ENCODE data around the gene PSMA5. TPM values are rescaled to one million over a fixed set of nuclear protein-coding genes. Genes with fewer than 3 reads are reported as not detected.
"Not testable (repeated sequence)": the region's sequence is repeated elsewhere in the genome, so short reads cannot be mapped to it uniquely, and the experiment has no call there.

The PSMA5 gene
- total RNA-seq, 1 donor from 2014 or later, result 72.8 TPM

GRCh38 chr1:109392788-109393616 is 33.2 kb downstream of the PSMA5 start:
- peak; percentile 79 for DNase-seq (ENCODE audit: low read depth)

GRCh38 chr1:109392037-109392787 is 34.0 kb downstream of the PSMA5 start:
- no peak for DNase-seq (ENCODE audit: low read depth)

- DNase-seq (ENCODE audit: low read depth), result no peak
Observed at GRCh38 chr1:109391626-109392025, 34.6 kb downstream of the PSMA5 start.

- DNase-seq (ENCODE audit: low read depth), result peak; percentile 57
Observed at GRCh38 chr1:109391157-109391556, 35.1 kb downstream of the PSMA5 start.

GRCh38 chr1:109389638-109390341 is 36.5 kb downstream of the PSMA5 start:
- no peak for DNase-seq (ENCODE audit: low read depth)

- no peak for DNase-seq (ENCODE audit: low read depth)
Observed at GRCh38 chr1:109388884-109389637, 37.2 kb downstream of the PSMA5 start.

- DNase-seq (ENCODE audit: low read depth), result no peak
Observed at GRCh38 chr1:109388208-109388711, 38.0 kb downstream of the PSMA5 start.

GRCh38 chr1:109386054-109386717 is 40.1 kb downstream of the PSMA5 start:
- no peak for DNase-seq (ENCODE audit: low read depth)

GRCh38 chr1:109385417-109385816 is 40.8 kb downstream of the PSMA5 start:
- DNase-seq (ENCODE audit: low read depth), result peak; percentile 77

- DNase-seq (ENCODE audit: low read depth), result no peak
Observed at GRCh38 chr1:109383854-109384253, 42.4 kb downstream of the PSMA5 start.

GRCh38 chr1:109383087-109383779 is 43.0 kb downstream of the PSMA5 start:
- no peak for DNase-seq (ENCODE audit: low read depth)

- no peak for DNase-seq (ENCODE audit: low read depth)
Observed at GRCh38 chr1:109381573-109381972, 44.7 kb downstream of the PSMA5 start.

- no peak for DNase-seq (ENCODE audit: low read depth)
Observed at GRCh38 chr1:109379907-109380306, 46.3 kb downstream of the PSMA5 start.

GRCh38 chr1:109379422-109379821 is 46.8 kb downstream of the PSMA5 start:
- DNase-seq (ENCODE audit: low read depth), result no peak

GRCh38 chr1:109377698-109378097 is 48.5 kb downstream of the PSMA5 start:
- no peak for DNase-seq (ENCODE audit: low read depth)

GRCh38 chr1:109373696-109374095 is 52.6 kb downstream of the PSMA5 start:
- DNase-seq (ENCODE audit: low read depth), result not testable (repeated sequence)

- DNase-seq (ENCODE audit: low read depth), result no peak
Observed at GRCh38 chr1:109373126-109373525, 53.1 kb downstream of the PSMA5 start.

- DNase-seq (ENCODE audit: low read depth), result no peak
Observed at GRCh38 chr1:109372281-109372680, 54.0 kb downstream of the PSMA5 start.

GRCh38 chr1:109371341-109371739 is 54.9 kb downstream of the PSMA5 start:
- DNase-seq (ENCODE audit: low read depth), result peak; percentile 74
